GM21390 (cell line): ENCODE results near the gene BPNT1.

ENCODE experiments used
- ATAC-seq: cut with Tn5 transposase; IDR thresholded peaks from one replicate; pipeline ENCODE4 v1.9.1; 2021; ENCODE audit not compliant: unreplicated experiment

The BPNT1 gene

DNA sequence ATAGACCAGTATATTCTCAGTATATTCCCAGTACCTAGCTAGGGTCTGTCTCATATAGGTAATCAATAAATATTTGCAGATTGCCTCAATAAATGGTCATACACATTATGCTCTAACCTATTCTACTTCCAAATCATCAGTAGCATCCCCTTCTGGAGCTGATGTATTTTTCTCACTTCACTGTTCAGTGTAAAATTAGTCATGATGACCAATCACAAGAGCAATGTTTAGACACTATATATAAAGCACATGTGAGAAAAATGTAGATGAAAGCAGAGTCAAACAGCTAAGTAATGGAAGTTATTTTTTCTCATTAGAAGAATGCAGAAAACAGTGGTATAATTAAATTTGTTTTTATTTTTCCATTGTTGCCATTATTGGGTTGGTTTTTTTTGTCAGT is 78.0 kb downstream of the BPNT1 start:
- ATAC-seq, result no peak
